Hepatocyte (in vitro differentiated cells): ENCODE results near the gene CYBA. TPM values are rescaled to one million over a fixed set of nuclear protein-coding genes. Genes with fewer than 3 reads are reported as not detected.

Experiments
- DNase-seq: peaks from one replicate; pipeline ENCODE4 v3.0.0-alpha.2; 2016; ENCODE audit warnings: low spot score
- H2AFZ ChIP-seq: fragments of 200-600 bp; sonication (generic); 2 replicates; pipeline ENCODE4 v1.6.0; 2016; ENCODE audit warnings: antibody characterized with exemption, mild to moderate bottlenecking
- H3K27ac ChIP-seq: fragments of 200-600 bp; sonication (generic); 2 replicates; pipeline ENCODE4 v1.5.1; 2016; ENCODE audit warnings: mild to moderate bottlenecking
- H3K27me3 ChIP-seq: fragments of 200-600 bp; sonication (generic); 2 replicates; pipeline ENCODE4 v1.6.1; 2016
- H3K36me3 ChIP-seq: fragments of 200-600 bp; sonication (generic); replicated peaks from 2 replicates; pipeline ENCODE4 v1.5.1; 2016; ENCODE audit warnings: low read depth; ENCODE audit not compliant: insufficient read depth
- H3K4me1 ChIP-seq: fragments of 200-600 bp; sonication (generic); 2 replicates; pipeline ENCODE4 v1.5.1; 2016; ENCODE audit warnings: mild to moderate bottlenecking, moderate library complexity; ENCODE audit not compliant: insufficient read depth
- H3K4me2 ChIP-seq: fragments of 200-600 bp; sonication (generic); 2 replicates; pipeline ENCODE4 v1.6.0; 2016
- H3K4me3 ChIP-seq: fragments of 200-600 bp; sonication (generic); 2 replicates; pipeline ENCODE4 v1.5.1; 2016; ENCODE audit warnings: mild to moderate bottlenecking
- H3K79me2 ChIP-seq: fragments of 200-600 bp; sonication (generic); 2 replicates; pipeline ENCODE4 v1.6.0; 2017; ENCODE audit warnings: mild to moderate bottlenecking
- H3K9me2 ChIP-seq: fragments of 200-600 bp; sonication (generic); replicated peaks from 2 replicates; pipeline ENCODE4 v1.6.0; 2017; ENCODE audit warnings: mild to moderate bottlenecking; ENCODE audit not compliant: insufficient read depth
- H3K9me3 ChIP-seq: fragments of 200-600 bp; sonication (generic); 2 replicates; pipeline ENCODE4 v1.5.1; 2016; ENCODE audit warnings: low read depth, mild to moderate bottlenecking
- H4K20me1 ChIP-seq: fragments of 200-600 bp; sonication (generic); 2 replicates; pipeline ENCODE4 v1.6.0; 2016; ENCODE audit warnings: mild to moderate bottlenecking; ENCODE audit not compliant: insufficient read depth, poor library complexity, severe bottlenecking
- CTCF ChIP-seq: fragments of 200-600 bp; sonication (generic); IDR thresholded peaks from 2 replicates; pipeline ENCODE4 v1.5.1; 2016; ENCODE audit warnings: antibody characterized with exemption, mild to moderate bottlenecking; ENCODE audit not compliant: poor library complexity
- EZH2 ChIP-seq: fragments of 200-600 bp; sonication (generic); IDR thresholded peaks from 2 replicates; pipeline ENCODE4 v1.6.1; 2016; ENCODE audit warnings: antibody characterized with exemption, mild to moderate bottlenecking, borderline replicate concordance
- EZH2phosphoT487 ChIP-seq: fragments of 200-600 bp; sonication (generic); IDR thresholded peaks from one replicate; pipeline ENCODE4 v1.6.1; 2018; ENCODE audit warnings: antibody characterized with exemption, mild to moderate bottlenecking, low read depth, moderate library complexity; ENCODE audit not compliant: unreplicated experiment, severe bottlenecking
- WGBS: methylation state at CpG from one replicate; pipeline ENCODE4 v1.1.6; 2016; ENCODE audit warnings: low lambda C conversion rate; ENCODE audit errors: missing lambda C conversion rate; 5-methylcytosine and 5-hydroxymethylcytosine counted together
- polyA plus RNA-seq: library from polyadenylated mRNA; unstranded; fragments of >200 nt; fragmentation: Nextera tagmentation; extraction: Ambion mirVana; gene quantifications from 2 replicates; pipeline ENCODE4 v1.2.1, GENCODE V29; 2016
- total RNA-seq: library from RNA; depleted of rRNA; stranded (reverse); fragments of >200 nt; gene quantifications from 2 replicates; pipeline ENCODE4 v1.2.3, GENCODE V29; 2014

The CYBA gene
- total and polyA plus RNA-seq, 2 experiments from 2014 or later: 196 to 419 TPM

GRCh38 chr16:88593910-88594309, 56.9 kb downstream of the CYBA start:
- no peaks in the 10 kb centered on the region for H3K27me3 ChIP-seq
- no peaks in the 10 kb centered on the region for H3K9me3 ChIP-seq
- H3K27ac ChIP-seq: no peak overlapping the region
- DNase-seq: no peak
- no peaks in the 10 kb centered on the region for H3K4me1 ChIP-seq
- H3K79me2 ChIP-seq: peaks cover 8% of the 10 kb centered on the region
- TF ChIP-seq CTCF (no peak), EZH2phosphoT487 (no peak), EZH2 (no peak)
- H2AFZ ChIP-seq: no peak overlapping the region
- no peaks in the 10 kb centered on the region for H3K9me2 ChIP-seq
- whole genome bisulfite sequencing: 94% methylated on average over 6 of the region's 6 CpGs
- no peaks in the 10 kb centered on the region for H3K36me3 ChIP-seq
- no peak overlapping the region for H3K4me3 ChIP-seq
- peaks cover 2% of the 10 kb centered on the region for H4K20me1 ChIP-seq
- H3K4me2 ChIP-seq: no peak overlapping the region

DNA sequence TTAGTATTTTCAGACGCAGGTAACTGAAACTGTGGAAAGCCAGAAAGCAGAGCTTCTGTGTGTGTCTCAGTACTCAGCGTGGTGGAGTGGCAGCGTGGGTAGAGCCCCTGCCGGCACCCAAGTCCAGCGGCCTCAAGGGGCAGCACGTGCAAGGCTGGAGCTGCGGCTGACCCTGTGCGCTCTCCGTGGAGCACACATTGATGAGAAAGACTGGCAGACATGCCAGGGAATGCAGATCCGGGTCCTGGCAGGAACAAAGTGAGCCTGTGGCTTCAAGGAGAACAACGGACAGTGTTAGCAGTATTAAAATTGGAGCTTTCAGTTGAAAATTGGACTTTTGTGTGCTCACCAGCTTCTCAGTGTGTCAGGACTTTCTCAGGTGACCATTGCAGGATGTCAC, 57.4 kb downstream of the CYBA start:
- WGBS: 89% methylated on average over 11 of the region's 11 CpGs
- Histone ChIP-seq H4K20me1 (peaks cover 2% of the 10 kb centered on the region), H3K9me3 (no peaks in the 10 kb centered on the region)

More for the DNA sequence above, 57.4 kb downstream of the CYBA start:
- Histone ChIP-seq H2AFZ (no peak overlapping the region), H3K4me3 (no peak overlapping the region), H3K36me3 (no peaks in the 10 kb centered on the region), H3K27me3 (no peaks in the 10 kb centered on the region), H3K27ac (no peak overlapping the region), H3K4me1 (no peaks in the 10 kb centered on the region), H3K79me2 (peaks cover 8% of the 10 kb centered on the region), H3K4me2 (no peak overlapping the region), H3K9me2 (no peaks in the 10 kb centered on the region)
- DNase-seq: no peak
- no peak for TF ChIP-seq EZH2phosphoT487
- TF ChIP-seq CTCF: no peak
- no peak for TF ChIP-seq EZH2

Other genes with a start within 250 kb of the CYBA start
- gene ZFPM1, start 197.8 kb downstream of the CYBA start, total RNA-seq: 3.1 and 4.1 TPM in 2 replicates
- gene ZFPM1, start 197.8 kb downstream of the CYBA start, polyA plus RNA-seq: 8.3 and 11.9 TPM in 2 replicates
- gene ZC3H18, start 80.7 kb downstream of the CYBA start, total RNA-seq: 8.1 and 16.8 TPM in 2 replicates
- 30.7 and 37.1 TPM in 2 replicates for gene ZC3H18, start 80.7 kb downstream of the CYBA start, polyA plus RNA-seq
- 0.40 TPM in 1 of 2 replicates, not detected in the other for gene IL17C, start 12.5 kb downstream of the CYBA start, total RNA-seq
- 0.57 and 0.79 TPM in 2 replicates for gene IL17C, start 12.5 kb downstream of the CYBA start, polyA plus RNA-seq
- 71.9 and 78.6 TPM in 2 replicates for gene MVD, start 12.0 kb upstream of the CYBA start, total RNA-seq
- gene MVD, start 12.0 kb upstream of the CYBA start, polyA plus RNA-seq: 142 and 152 TPM in 2 replicates
- gene SNAI3, start 35.5 kb upstream of the CYBA start, total RNA-seq: 1.7 and 2.5 TPM in 2 replicates
- gene SNAI3, start 35.5 kb upstream of the CYBA start, polyA plus RNA-seq: 4.1 and 5.0 TPM in 2 replicates
- 10.1 and 14.0 TPM in 2 replicates for gene RNF166, start 55.4 kb upstream of the CYBA start, total RNA-seq
- gene RNF166, start 55.4 kb upstream of the CYBA start, polyA plus RNA-seq: 14.3 and 16.8 TPM in 2 replicates
- 5.9 and 8.9 TPM in 2 replicates for gene CTU2, start 55.5 kb upstream of the CYBA start, total RNA-seq
- 19.5 and 21.2 TPM in 2 replicates for gene CTU2, start 55.5 kb upstream of the CYBA start, polyA plus RNA-seq
- gene PIEZO1, start 134.2 kb upstream of the CYBA start, total RNA-seq: 47.0 and 77.0 TPM in 2 replicates
- gene PIEZO1, start 134.2 kb upstream of the CYBA start, polyA plus RNA-seq: 70.6 and 87.9 TPM in 2 replicates
- gene CDT1, start 152.7 kb upstream of the CYBA start, total RNA-seq: 5.2 and 6.9 TPM in 2 replicates
- gene CDT1, start 152.7 kb upstream of the CYBA start, polyA plus RNA-seq: 5.1 and 6.8 TPM in 2 replicates
- gene APRT, start 160.9 kb upstream of the CYBA start, total RNA-seq: 101 and 119 TPM in 2 replicates
- gene APRT, start 160.9 kb upstream of the CYBA start, polyA plus RNA-seq: 237 and 273 TPM in 2 replicates
- gene GALNS, start 205.9 kb upstream of the CYBA start, total RNA-seq: 19.6 and 22.4 TPM in 2 replicates
- 38.9 and 53.5 TPM in 2 replicates for gene GALNS, start 205.9 kb upstream of the CYBA start, polyA plus RNA-seq
- 58.7 and 70.8 TPM in 2 replicates for gene TRAPPC2L, start 206.1 kb upstream of the CYBA start, total RNA-seq
- gene TRAPPC2L, start 206.1 kb upstream of the CYBA start, polyA plus RNA-seq: 191 and 215 TPM in 2 replicates
- gene PABPN1L, start 215.6 kb upstream of the CYBA start, total RNA-seq: not detected in 2 replicates
- gene PABPN1L, start 215.6 kb upstream of the CYBA start, polyA plus RNA-seq: not detected in 2 replicates